Measurements from ENCODE around the gene BTG3.
A peak's percentile ranks its signal among the peaks of the same experiment; 100 is the strongest.

BTG3 gene

GRCh38 chr21:17644186-17644585 is 31.5 kb upstream of the BTG3 start:
- DNase-seq (ENCODE audit: low spot score): no peak
- no peak for TF ChIP-seq CTCF (IDR thresholded peaks at IDR 0.05; ENCODE audit: extremely low read depth, missing control alignments)

GRCh38 chr21:17640821-17641220 is 28.1 kb upstream of the BTG3 start:
- DNase-seq (ENCODE audit: low spot score): no peak
- no peak for TF ChIP-seq CTCF (IDR thresholded peaks at IDR 0.05; ENCODE audit: extremely low read depth, missing control alignments)

GRCh38 chr21:17636711-17637110 is 24.0 kb upstream of the BTG3 start:
- TF ChIP-seq CTCF (IDR thresholded peaks at IDR 0.05; ENCODE audit: extremely low read depth, missing control alignments): no peak
- DNase-seq (ENCODE audit: low spot score): no peak

GRCh38 chr21:17631195-17631594 is 18.5 kb upstream of the BTG3 start:
- no peak for TF ChIP-seq CTCF (IDR thresholded peaks at IDR 0.05; ENCODE audit: extremely low read depth, missing control alignments)
- no peak for DNase-seq (ENCODE audit: low spot score)

GRCh38 chr21:17622018-17622417 is 9.3 kb upstream of the BTG3 start:
- DNase-seq (ENCODE audit: low spot score): no peak
- TF ChIP-seq CTCF (IDR thresholded peaks at IDR 0.05; ENCODE audit: extremely low read depth, missing control alignments): no peak

GRCh38 chr21:17616831-17617230 is 4.1 kb upstream of the BTG3 start:
- DNase-seq (ENCODE audit: low spot score): no peak
- TF ChIP-seq CTCF (IDR thresholded peaks at IDR 0.05; ENCODE audit: extremely low read depth, missing control alignments): no peak

GRCh38 chr21:17613242-17613676 is 558 bp upstream of the BTG3 start:
- no peak for TF ChIP-seq CTCF (IDR thresholded peaks at IDR 0.05; ENCODE audit: extremely low read depth, missing control alignments)
- peak; percentile 35 for DNase-seq (ENCODE audit: low spot score)
